PC-3 (cell line): Measurements from ENCODE around the gene LUC7L2. TPM values are rescaled to one million over a fixed set of nuclear protein-coding genes. Genes with fewer than 3 reads are reported as not detected.
"Not testable (repeated sequence)": the region's sequence is repeated elsewhere in the genome, so short reads cannot be mapped to it uniquely, and the experiment has no call there.

Source experiments
- ATAC-seq: fragments of 200-7000 bp; cut with Tn5 transposase; 2 replicates; pipeline ENCODE4 v1.9.1; 2020; ENCODE audit warnings: mild to moderate bottlenecking, moderate library complexity
- BruUV-seq: library from RNA; stranded (reverse); fragments of 400-500 nt; replicated peaks from 2 replicates; lab custom pipeline; 2021; lab: Mats Ljungman, UMichigan
- CTCF ChIA-PET: fragments of 300-600 bp; sonication (Branson Sonifier 250); formaldehyde crosslinking; loops from one replicate; lab custom pipeline; 2022; ENCODE audit warnings: antibody characterized with exemption; lab: Charles Lee
- POLR2A ChIA-PET: fragments of 300-600 bp; sonication (Branson Sonifier 250); formaldehyde crosslinking; loops from one replicate; lab custom pipeline; 2022; ENCODE audit warnings: antibody characterized with exemption; ENCODE audit not compliant: unreplicated experiment; lab: Charles Lee
- DNase-seq: peaks from one replicate; pipeline ENCODE4 v3.0.0-alpha.2; 2015
- H2AFZ ChIP-seq: fragments of 300-600 bp; sonication (generic); 2 replicates; pipeline ENCODE4 v1.6.0; 2016; ENCODE audit warnings: antibody characterized with exemption, low read length
- H3F3A ChIP-seq: fragments of 300-600 bp; sonication (generic); one replicate; pipeline ENCODE4 v1.6.0; 2017; ENCODE audit warnings: antibody characterized with exemption, low read length, control low read depth, mild to moderate bottlenecking; ENCODE audit not compliant: unreplicated experiment
- H3K27ac ChIP-seq: fragments of 300-600 bp; sonication (generic); 2 replicates; pipeline ENCODE4 v1.5.1; 2016; ENCODE audit warnings: mild to moderate bottlenecking, low read length
- H3K27me3 ChIP-seq: fragments of 300-600 bp; sonication (generic); 2 replicates; pipeline ENCODE4 v1.6.1; 2016; ENCODE audit warnings: low read length, mixed read lengths
- H3K36me3 ChIP-seq: fragments of 300-600 bp; sonication (generic); 2 replicates; pipeline ENCODE4 v1.6.1; 2016; ENCODE audit warnings: low read depth, mixed run types, low read length, mixed read lengths
- H3K4me1 ChIP-seq: fragments of 300-600 bp; sonication (generic); 2 replicates; pipeline ENCODE4 v1.5.1; 2016; ENCODE audit warnings: low read length; ENCODE audit not compliant: insufficient read depth
- H3K4me2 ChIP-seq: fragments of 300-600 bp; sonication (generic); 2 replicates; pipeline ENCODE4 v1.6.0; 2016; ENCODE audit warnings: low read length
- H3K4me3 ChIP-seq: fragments of 300-600 bp; sonication (generic); 2 replicates; pipeline ENCODE4 v1.5.1; 2016; ENCODE audit warnings: mild to moderate bottlenecking, low read length, mixed read lengths
- H3K79me2 ChIP-seq: fragments of 300-600 bp; sonication (generic); 2 replicates; pipeline ENCODE4 v1.6.1; 2017; ENCODE audit warnings: low read length, mixed read lengths
- H3K9ac ChIP-seq: fragments of 300-600 bp; sonication (generic); 2 replicates; pipeline ENCODE4 v1.6.0; 2016; ENCODE audit warnings: mild to moderate bottlenecking, low read length
- H3K9me2 ChIP-seq: fragments of 300-600 bp; sonication (generic); replicated peaks from 2 replicates; pipeline ENCODE4 v1.6.1; 2016; ENCODE audit warnings: mixed run types, low read length, mixed read lengths
- H3K9me3 ChIP-seq: fragments of 300-600 bp; sonication (generic); 2 replicates; pipeline ENCODE4 v1.6.1; 2016; ENCODE audit warnings: low read length, mixed read lengths
- H4K20me1 ChIP-seq: fragments of 300-600 bp; sonication (generic); 2 replicates; pipeline ENCODE4 v1.6.1; 2016; ENCODE audit warnings: low read length, mixed read lengths
- CTCF ChIP-seq: fragments of 300-600 bp; sonication (generic); conservative IDR thresholded peaks from 2 replicates; pipeline ENCODE4 v1.5.1; 2017; ENCODE audit warnings: antibody characterized with exemption, low read depth, mild to moderate bottlenecking, low read length
- EZH2 ChIP-seq: fragments of 300-600 bp; sonication (generic); IDR thresholded peaks from one replicate; pipeline ENCODE4 v1.6.1; 2017; ENCODE audit warnings: antibody characterized with exemption, mild to moderate bottlenecking, low read length; ENCODE audit not compliant: unreplicated experiment
- EZH2phosphoT487 ChIP-seq: fragments of 300-600 bp; sonication (generic); IDR thresholded peaks from 2 replicates; pipeline ENCODE4 v1.6.1; 2018; ENCODE audit warnings: mild to moderate bottlenecking, antibody characterized with exemption, low read length, borderline replicate concordance
- intact Hi-C: fragments of 100-400 bp; cut with micrococcal nuclease; formaldehyde crosslinking; loops from 2 replicates; pipeline ENCODE4 v1.9.0; 2023
- total RNA-seq: library from RNA; depleted of rRNA; stranded (reverse); fragments of >200 nt; gene quantifications from 2 replicates; pipeline ENCODE4 v1.2.3, GENCODE V29; 2014

LUC7L2 gene
- total RNA-seq, 1 experiment from 2014 or later, result 67.4 TPM

- Histone ChIP-seq H4K20me1 (no peaks in the 10 kb centered on the region), H3K4me1 (peaks cover 7% of the 10 kb centered on the region), H3K4me3 (no peak overlapping the region), H3K27ac (no peak overlapping the region), H3K9ac (no peak overlapping the region), H3K9me2 (no peaks in the 10 kb centered on the region), H2AFZ (no peak overlapping the region), H3K4me2 (no peak overlapping the region), H3K79me2 (no peaks in the 10 kb centered on the region), H3K36me3 (peaks cover 73% of the 10 kb centered on the region), H3F3A (no peaks in the 10 kb centered on the region), H3K27me3 (no peaks in the 10 kb centered on the region), H3K9me3 (no peaks in the 10 kb centered on the region)
- ATAC-seq (peak; percentile 48), DNase-seq (peak; percentile 70)
- TF ChIP-seq EZH2 (no peak), EZH2phosphoT487 (no peak), CTCF (no peak)
- no TSS peak for BruUV-seq
- ChIA-PET POLR2A (no interaction called here), CTCF (no interaction called here)
- intact Hi-C loops, result no loop called here
Observed at GRCh38 chr7:139403601-139404000, 43.9 kb downstream of the LUC7L2 start.

- DNase-seq (no peak), ATAC-seq (no peak)
- no peaks in the 10 kb centered on the region for H4K20me1 ChIP-seq
- H3K4me1 ChIP-seq, result peaks cover 7% of the 10 kb centered on the region
- POLR2A ChIA-PET, result no interaction called here
- H3K27ac ChIP-seq, result no peak overlapping the region
- H3K36me3 ChIP-seq, result peaks cover 69% of the 10 kb centered on the region
- H3K9me2 ChIP-seq, result no peaks in the 10 kb centered on the region
- H3K27me3 ChIP-seq, result no peaks in the 10 kb centered on the region
- H3K9me3 ChIP-seq, result no peaks in the 10 kb centered on the region
- CTCF ChIA-PET, result no interaction called here
- H3K4me2 ChIP-seq, result no peak overlapping the region
- H3F3A ChIP-seq, result no peaks in the 10 kb centered on the region
- no peak overlapping the region for H3K9ac ChIP-seq
- no peak overlapping the region for H2AFZ ChIP-seq
- no peak overlapping the region for H3K4me3 ChIP-seq
- no TSS peak for BruUV-seq
- no peaks in the 10 kb centered on the region for H3K79me2 ChIP-seq
- TF ChIP-seq EZH2phosphoT487 (no peak), CTCF (no peak)
- intact Hi-C loops, result no loop called here
Observed at GRCh38 chr7:139407555-139407954, 47.9 kb downstream of the LUC7L2 start.

- H3K4me1 ChIP-seq, BruUV-seq, DNase-seq, CTCF ChIA-PET, H2AFZ ChIP-seq, POLR2A ChIA-PET, H4K20me1 ChIP-seq, H3K4me3 ChIP-seq, intact Hi-C loops, H3K27ac ChIP-seq, H3K9me2 ChIP-seq, H3K9me3 ChIP-seq, H3F3A ChIP-seq, ATAC-seq, H3K27me3 ChIP-seq, H3K9ac ChIP-seq, H3K79me2 ChIP-seq, H3K4me2 ChIP-seq: not testable (repeated sequence)
- H3K36me3 ChIP-seq, result peaks cover 76% of the 10 kb centered on the region
Observed at GRCh38 chr7:139414743-139415402, 55.2 kb downstream of the LUC7L2 start.
